ENCODE results near the gene SPG7. TPM values are rescaled to one million over a fixed set of nuclear protein-coding genes. Genes with fewer than 3 reads are reported as not detected.

SPG7 gene
- total RNA-seq, 1 experiment from 2014 or later, result 118 TPM

DNA sequence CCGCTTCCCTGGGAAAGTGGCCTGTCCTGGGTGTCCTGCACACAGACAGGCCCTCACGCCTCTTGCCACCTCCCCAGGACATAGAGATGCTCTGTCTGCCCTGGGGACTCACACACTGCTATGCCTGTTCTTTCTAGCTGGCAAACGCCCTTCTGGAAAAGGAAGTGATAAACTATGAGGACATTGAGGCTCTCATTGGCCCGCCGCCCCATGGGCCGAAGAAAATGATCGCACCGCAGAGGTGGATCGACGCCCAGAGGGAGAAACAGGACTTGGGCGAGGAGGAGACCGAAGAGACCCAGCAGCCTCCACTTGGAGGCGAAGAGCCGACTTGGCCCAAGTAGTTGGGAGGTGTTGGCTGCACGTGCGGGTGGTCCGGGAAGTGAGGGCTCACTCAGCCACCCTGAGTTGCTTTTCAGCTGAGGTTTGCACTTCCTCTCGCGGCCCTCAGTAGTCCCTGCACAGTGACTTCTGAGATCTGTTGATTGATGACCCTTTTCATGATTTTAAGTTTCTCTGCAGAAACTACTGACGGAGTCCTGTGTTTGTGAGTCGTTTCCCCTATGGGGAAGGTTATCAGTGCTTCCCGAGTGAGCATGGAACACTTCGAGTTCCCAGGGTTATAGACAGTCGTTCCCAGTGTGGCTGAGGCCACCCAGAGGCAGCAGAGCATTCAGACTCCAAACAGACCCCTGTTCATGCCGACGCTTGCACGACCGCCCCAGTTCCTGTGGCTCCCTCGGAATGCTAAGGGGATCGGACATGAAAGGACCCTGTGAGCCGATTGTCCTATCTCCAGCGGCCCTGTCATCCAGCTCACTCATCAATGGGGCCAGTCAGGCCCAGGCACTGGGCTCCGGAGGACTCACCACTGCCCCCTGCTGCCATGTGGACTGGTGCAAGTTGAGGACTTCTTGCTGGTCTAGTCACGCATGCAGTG, 48.8 kb downstream of the SPG7 start:
- in situ Hi-C loops (cut with HindIII; ENCODE audit: low pct_unique_long_range_greater_than_20kb, low sequenced_read_pairs), result no loop called here
- BruUV-seq (replicated peaks), result no TSS peak
- Histone ChIP-seq H3K27ac (ENCODE audit: low read length) (no peak overlapping the region), H3K4me1 (ENCODE audit: control insufficient read depth, insufficient read depth, low read length) (no peaks in the 10 kb centered on the region), H3K36me3 (ENCODE audit: control insufficient read depth, insufficient read depth, low read length) (peaks cover 21% of the 10 kb centered on the region), H3K4me3 (ENCODE audit: low read depth in 2 of 2, low read length in 2 of 2) (no peak overlapping the region), H3K27me3 (ENCODE audit: control insufficient read depth, insufficient read depth, low read length) (no peaks in the 10 kb centered on the region), H3K9me3 (ENCODE audit: control insufficient read depth, insufficient read depth, low read depth, low read length) (no peaks in the 10 kb centered on the region)
- TF ChIP-seq TCF7L2 (IDR thresholded peaks at IDR 0.05; ENCODE audit: low read depth, low read length) (no peak), POLR2AphosphoS5 (IDR thresholded peaks at IDR 0.05; ENCODE audit: low read depth, low read length) (no peak), SIN3A (IDR thresholded peaks at IDR 0.05; ENCODE audit: borderline replicate concordance, insufficient read depth, low read depth, low read length) (no peak)
- TF ChIP-seq, protein P1, sequence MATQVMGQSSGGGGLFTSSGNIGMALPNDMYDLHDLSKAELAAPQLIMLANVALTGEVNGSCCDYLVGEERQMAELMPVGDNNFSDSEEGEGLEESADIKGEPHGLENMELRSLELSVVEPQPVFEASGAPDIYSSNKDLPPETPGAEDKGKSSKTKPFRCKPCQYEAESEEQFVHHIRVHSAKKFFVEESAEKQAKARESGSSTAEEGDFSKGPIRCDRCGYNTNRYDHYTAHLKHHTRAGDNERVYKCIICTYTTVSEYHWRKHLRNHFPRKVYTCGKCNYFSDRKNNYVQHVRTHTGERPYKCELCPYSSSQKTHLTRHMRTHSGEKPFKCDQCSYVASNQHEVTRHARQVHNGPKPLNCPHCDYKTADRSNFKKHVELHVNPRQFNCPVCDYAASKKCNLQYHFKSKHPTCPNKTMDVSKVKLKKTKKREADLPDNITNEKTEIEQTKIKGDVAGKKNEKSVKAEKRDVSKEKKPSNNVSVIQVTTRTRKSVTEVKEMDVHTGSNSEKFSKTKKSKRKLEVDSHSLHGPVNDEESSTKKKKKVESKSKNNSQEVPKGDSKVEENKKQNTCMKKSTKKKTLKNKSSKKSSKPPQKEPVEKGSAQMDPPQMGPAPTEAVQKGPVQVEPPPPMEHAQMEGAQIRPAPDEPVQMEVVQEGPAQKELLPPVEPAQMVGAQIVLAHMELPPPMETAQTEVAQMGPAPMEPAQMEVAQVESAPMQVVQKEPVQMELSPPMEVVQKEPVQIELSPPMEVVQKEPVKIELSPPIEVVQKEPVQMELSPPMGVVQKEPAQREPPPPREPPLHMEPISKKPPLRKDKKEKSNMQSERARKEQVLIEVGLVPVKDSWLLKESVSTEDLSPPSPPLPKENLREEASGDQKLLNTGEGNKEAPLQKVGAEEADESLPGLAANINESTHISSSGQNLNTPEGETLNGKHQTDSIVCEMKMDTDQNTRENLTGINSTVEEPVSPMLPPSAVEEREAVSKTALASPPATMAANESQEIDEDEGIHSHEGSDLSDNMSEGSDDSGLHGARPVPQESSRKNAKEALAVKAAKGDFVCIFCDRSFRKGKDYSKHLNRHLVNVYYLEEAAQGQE (IDR thresholded peaks at IDR 0.05; ENCODE audit: insufficient read depth in 1 of 2, low read depth in 2 of 2, low read length in 1 of 2), result no peak
- TF ChIP-seq, protein P2, sequence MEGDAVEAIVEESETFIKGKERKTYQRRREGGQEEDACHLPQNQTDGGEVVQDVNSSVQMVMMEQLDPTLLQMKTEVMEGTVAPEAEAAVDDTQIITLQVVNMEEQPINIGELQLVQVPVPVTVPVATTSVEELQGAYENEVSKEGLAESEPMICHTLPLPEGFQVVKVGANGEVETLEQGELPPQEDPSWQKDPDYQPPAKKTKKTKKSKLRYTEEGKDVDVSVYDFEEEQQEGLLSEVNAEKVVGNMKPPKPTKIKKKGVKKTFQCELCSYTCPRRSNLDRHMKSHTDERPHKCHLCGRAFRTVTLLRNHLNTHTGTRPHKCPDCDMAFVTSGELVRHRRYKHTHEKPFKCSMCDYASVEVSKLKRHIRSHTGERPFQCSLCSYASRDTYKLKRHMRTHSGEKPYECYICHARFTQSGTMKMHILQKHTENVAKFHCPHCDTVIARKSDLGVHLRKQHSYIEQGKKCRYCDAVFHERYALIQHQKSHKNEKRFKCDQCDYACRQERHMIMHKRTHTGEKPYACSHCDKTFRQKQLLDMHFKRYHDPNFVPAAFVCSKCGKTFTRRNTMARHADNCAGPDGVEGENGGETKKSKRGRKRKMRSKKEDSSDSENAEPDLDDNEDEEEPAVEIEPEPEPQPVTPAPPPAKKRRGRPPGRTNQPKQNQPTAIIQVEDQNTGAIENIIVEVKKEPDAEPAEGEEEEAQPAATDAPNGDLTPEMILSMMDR (IDR thresholded peaks at IDR 0.05), result peak; percentile 88
- ATAC-seq (peak; percentile 62), DNase-seq (ENCODE audit: low read depth, low spot score) (no peak)
- intact Hi-C loops (cut with micrococcal nuclease; ENCODE audit: unreplicated experiment), result no loop called here
- POLR2A ChIA-PET, result no interaction called here
- CTCF ChIA-PET, result no interaction called here

DNA sequence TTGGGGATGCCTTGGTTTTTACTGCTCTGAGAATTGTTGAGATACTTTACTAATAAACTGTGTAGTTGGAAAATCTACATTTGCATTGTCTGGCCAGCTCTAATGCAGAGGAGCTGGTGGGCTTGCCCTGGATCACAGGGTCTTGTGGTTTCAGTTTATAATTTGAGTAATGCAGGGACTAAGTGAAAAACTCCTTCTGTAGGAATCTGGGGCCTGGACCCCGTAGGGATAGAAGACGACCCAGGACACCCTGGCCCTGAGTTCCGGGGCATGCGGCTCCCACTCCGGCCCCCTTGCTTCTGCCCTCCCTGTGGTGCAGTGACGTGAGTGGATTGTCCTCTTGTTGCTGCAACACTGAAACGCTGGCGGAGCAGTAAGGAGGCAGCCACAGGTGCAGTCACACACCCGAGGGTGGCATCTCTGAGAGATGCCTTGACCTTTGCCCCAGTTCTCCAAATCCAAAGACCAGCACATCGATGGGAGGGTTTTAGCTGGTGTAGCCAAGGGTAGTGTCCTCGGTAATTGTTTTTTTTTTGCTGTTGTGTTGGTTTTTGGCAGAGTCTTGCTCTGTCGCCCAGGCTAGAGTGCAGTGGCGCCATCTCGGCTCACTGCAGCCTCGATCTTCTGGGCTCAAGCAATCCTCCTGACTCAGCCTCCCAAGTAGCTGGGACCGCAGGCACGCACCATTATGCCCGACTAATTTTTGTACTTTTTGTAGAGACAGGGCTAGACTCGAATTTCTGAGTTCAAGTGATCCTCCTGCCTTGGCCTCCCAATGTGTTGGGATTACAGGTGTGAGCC, 49.7 kb downstream of the SPG7 start:
- in situ Hi-C loops (cut with HindIII; ENCODE audit: low pct_unique_long_range_greater_than_20kb, low sequenced_read_pairs) (no loop called here), intact Hi-C loops (cut with micrococcal nuclease; ENCODE audit: unreplicated experiment) (no loop called here)
- Histone ChIP-seq H3K27ac (ENCODE audit: low read length) (no peak overlapping the region), H3K4me3 (ENCODE audit: low read depth in 2 of 2, low read length in 2 of 2) (no peak overlapping the region), H3K9me3 (ENCODE audit: control insufficient read depth, insufficient read depth, low read depth, low read length) (no peaks in the 10 kb centered on the region), H3K4me1 (ENCODE audit: control insufficient read depth, insufficient read depth, low read length) (peaks cover under 1% of the 10 kb centered on the region), H3K36me3 (ENCODE audit: control insufficient read depth, insufficient read depth, low read length) (peaks cover 25% of the 10 kb centered on the region), H3K27me3 (ENCODE audit: control insufficient read depth, insufficient read depth, low read length) (no peaks in the 10 kb centered on the region)
- ATAC-seq (no peak), DNase-seq (ENCODE audit: low read depth, low spot score) (no peak)
- ChIA-PET CTCF (interaction anchor here (0.7 kb wide), 1 partner anchor 49 kb away, joined by 3 read pairs; no protein-coding TSS in a partner anchor), POLR2A (no interaction called here)
- BruUV-seq (replicated peaks), result no TSS peak
- TF ChIP-seq, protein P2 (IDR thresholded peaks at IDR 0.05), result peak; percentile 64
- no peak for TF ChIP-seq POLR2AphosphoS5 (IDR thresholded peaks at IDR 0.05; ENCODE audit: low read depth, low read length)
